Lower leg skin (tissue), 4 donors: ENCODE measurements around the gene DNMT3L. TPM values are rescaled to one million over a fixed set of nuclear protein-coding genes. Genes with fewer than 3 reads are reported as not detected.
A peak's percentile ranks its signal among the peaks of the same experiment; 100 is the strongest.
"Not testable (repeated sequence)": the region's sequence is repeated elsewhere in the genome, so short reads cannot be mapped to it uniquely, and the experiment has no call there.

Source experiments
- DNase-seq, 2 donors: peaks; one replicate each; pipeline ENCODE4 v3.0.0-alpha.2; 2019; ENCODE audit warnings: low spot score in 2 of 2
- H3K4me3 ChIP-seq: fragments of 200-600 bp; sonication (generic); 2 replicates; pipeline ENCODE4 v1.5.1; 2017; ENCODE audit warnings: mild to moderate bottlenecking, low read depth; ENCODE audit not compliant: poor library complexity, severe bottlenecking
- CTCF ChIP-seq, 3 donors: fragments of 450-650 bp; IDR thresholded peaks; one replicate each; pipeline ENCODE4 v1.5.1; 2016; ENCODE audit warnings: antibody characterized with exemption in 3 of 3, mild to moderate bottlenecking in 3 of 3, moderate library complexity in 2 of 3
- POLR2A ChIP-seq, 2 donors: fragments of 450-650 bp; IDR thresholded peaks; one replicate each; pipeline ENCODE4 v1.6.1; 2016 to 2017; ENCODE audit warnings: antibody characterized with exemption in 2 of 2, mild to moderate bottlenecking in 1 of 2, moderate library complexity in 1 of 2
- WGBS, 2 donors: methylation state at CpG; one replicate each; pipeline ENCODE4 v1.1.5; 2018; 5-methylcytosine and 5-hydroxymethylcytosine counted together
- intact Hi-C: fragments of 100-400 bp; cut with DNase I; formaldehyde crosslinking; loops from one replicate; pipeline ENCODE4 v1.15.0; 2023; ENCODE audit warnings: low total_unique reads
- total RNA-seq, 4 donors: library from RNA; depleted of rRNA; stranded (reverse); fragments of >200 nt; gene quantifications; one replicate each; pipeline ENCODE4 v1.1.0, GENCODE V29; 2016

DNMT3L gene
- total RNA-seq, 4 donors from 2014 or later: not detected

GRCh38 chr21:44199997-44200396, 61.7 kb downstream of the DNMT3L start:
- 90 to 94% methylated on average over 11 of the region's 11 CpGs for WGBS, 2 donors

GRCh38 chr21:44199448-44199847, 62.2 kb downstream of the DNMT3L start:
- TF ChIP-seq POLR2A (IDR thresholded peaks at IDR 0.05) (no peak), CTCF (IDR thresholded peaks at IDR 0.05) (no peak)
- 87 to 96% methylated on average over 13 to 15 of the region's 15 CpGs for WGBS, 2 donors
- no peak overlapping the region for H3K4me3 ChIP-seq
- DNase-seq: peak in 1 of 2 donors; percentile 72
- intact Hi-C loops: no loop called here

More at GRCh38 chr21:44199997-44200396, 61.7 kb downstream of the DNMT3L start:
- H3K4me3 ChIP-seq, intact Hi-C loops: not testable (repeated sequence)
- DNase-seq: peak in 1 of 2 donors; percentile 50

- intact Hi-C loops, H3K4me3 ChIP-seq: not testable (repeated sequence)
- DNase-seq: peak in 1 of 2 donors; percentile 60
- 88% methylated on average over 12 of the region's 21 CpGs; no CpG with 5 or more reads in 1 of the 2 donors for WGBS, 2 donors
These were observed 64.6 kb downstream of the DNMT3L start for GRCh38 chr21:44197156-44197516.

Other genes with a start within 250 kb of the DNMT3L start
- gene TRAPPC10, start 249.6 kb downstream of the DNMT3L start, total RNA-seq: 10 to 100 TPM; 20.9 to 31.9 (median 31.2) TPM
- gene PWP2, start 154.5 kb downstream of the DNMT3L start, total RNA-seq: 10 to 100 TPM in 3 of 4 donors, 1 to 10 TPM in 1; 3.0 to 21.6 (median 13.2) TPM
- gene GATD3, start 128.2 kb downstream of the DNMT3L start, total RNA-seq: 10 to 100 TPM in 1 of 4 donors, 1 to 10 TPM in 3; 2.5 to 43.5 (median 4.5) TPM
- 10 to 100 TPM in 2 of 4 donors, 1 to 10 TPM in 2; 4.2 to 11.9 (median 7.8) TPM for gene ICOSLG, start 21.0 kb downstream of the DNMT3L start, total RNA-seq
- gene AIRE, start 24.0 kb upstream of the DNMT3L start, total RNA-seq: under 1 TPM in 3 of 4 donors, not detected in 1; 0.12 to 0.21 (median 0.19) TPM
- 100 to 1,000 TPM; 104 to 145 (median 136) TPM for gene PFKL, start 38.2 kb upstream of the DNMT3L start, total RNA-seq
- 10 to 100 TPM; 21.3 to 40.1 (median 25.2) TPM for gene CFAP410, start 77.5 kb upstream of the DNMT3L start, total RNA-seq
- gene TRPM2, start 91.7 kb upstream of the DNMT3L start, total RNA-seq: 1 to 10 TPM; 1.9 to 9.4 (median 2.2) TPM
- gene LRRC3, start 193.6 kb upstream of the DNMT3L start, total RNA-seq: 1 to 10 TPM; 2.9 to 5.8 (median 3.2) TPM